ENCODE results near the gene SH3PXD2B. TPM values are rescaled to one million over a fixed set of nuclear protein-coding genes. Genes with fewer than 3 reads are reported as not detected.
A peak's percentile ranks its signal among the peaks of the same experiment; 100 is the strongest.

Gene SH3PXD2B
- total RNA-seq, 1 experiment from 2014 or later = 64.1 TPM

DNA sequence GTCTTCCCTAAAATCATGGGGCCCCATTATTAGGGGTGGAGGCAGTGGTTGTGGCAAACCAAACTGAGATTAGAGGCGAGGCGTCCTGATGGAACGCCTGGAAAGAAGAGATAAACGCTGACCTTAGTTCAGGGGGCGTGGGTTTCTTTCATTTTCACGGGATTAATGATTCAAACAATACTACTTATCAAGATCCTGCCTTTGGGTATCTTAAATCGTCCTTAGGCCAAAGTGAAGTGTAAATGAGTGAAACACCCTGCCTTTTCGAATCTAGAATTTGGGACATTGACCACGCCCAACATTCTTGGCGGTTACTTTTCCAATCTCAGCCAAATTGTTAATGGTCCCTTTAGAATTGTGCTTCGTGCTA is 169.7 kb downstream of the SH3PXD2B start:
- DNase-seq (ENCODE audit: low spot score) = no peak
- Mint-ChIP-seq H3K9me3 (no peaks in the 10 kb centered on the region), H3K4me1 (peaks cover 32% of the 10 kb centered on the region), H3K27me3 (ENCODE audit: low read depth) (peaks cover 10% of the 10 kb centered on the region), H3K27ac (peak overlapping the region; percentile 89; the same call in 1 of the 2 replicates), H3K4me3 (peak overlapping the region; percentile 91), H3K36me3 (no peaks in the 10 kb centered on the region)
- ATAC-seq = no peak
- ChIA-PET CTCF (interaction anchor here (1.2 to 1.5 kb wide), 3 partner anchors 9 to 167 kb away, joined by 4 to 6 read pairs (median 5); no protein-coding TSS in a partner anchor), POLR2A (no interaction called here)
- no peak for TF ChIP-seq GRHL2 (CRISPR knock-in tag; IDR thresholded peaks at IDR 0.05; ENCODE audit: insufficient replicate concordance, severe bottlenecking)
- TF ChIP-seq NFATC4 (CRISPR knock-in tag; IDR thresholded peaks at IDR 0.05) = no peak

DNA sequence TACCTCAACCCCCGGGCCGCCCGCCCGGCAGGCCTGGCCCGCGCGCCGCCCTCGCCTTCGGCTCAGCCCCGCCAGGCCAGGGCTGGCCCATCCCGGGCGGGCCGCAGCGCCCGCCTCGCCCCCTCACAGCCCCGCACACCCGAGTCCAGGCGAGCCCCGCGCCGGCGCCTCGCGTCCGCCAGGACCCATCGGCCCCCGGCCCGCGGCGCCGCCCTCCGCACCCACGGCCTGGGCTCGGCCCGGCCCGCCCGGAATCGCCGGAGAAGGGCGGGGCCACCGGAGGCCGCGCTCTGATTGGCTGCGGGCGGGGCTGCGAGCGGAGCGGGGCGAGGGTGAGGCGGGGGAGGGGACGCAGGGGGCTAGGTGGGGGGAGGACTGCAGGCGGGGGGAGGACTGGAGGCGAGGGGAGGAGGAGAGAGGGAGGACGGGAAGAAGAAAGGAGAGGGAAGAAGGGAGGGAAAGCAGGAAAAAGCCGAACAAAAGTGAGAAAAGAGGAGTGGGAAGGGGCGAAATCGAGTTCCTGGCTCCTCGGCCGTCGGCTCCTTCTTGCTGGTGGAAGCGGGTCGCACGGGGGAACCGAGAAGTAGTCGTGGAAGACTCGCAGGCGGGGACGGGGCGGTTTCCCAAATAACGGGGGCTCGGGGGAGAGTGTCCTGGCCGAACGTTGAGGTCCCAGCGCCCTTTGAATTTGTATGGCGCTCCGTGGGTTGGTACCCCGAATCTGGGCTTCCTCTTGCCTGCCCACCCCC is 170.3 kb downstream of the SH3PXD2B start:
- H3K9me3 Mint-ChIP-seq = no peaks in the 10 kb centered on the region
- TF ChIP-seq, protein P1, sequence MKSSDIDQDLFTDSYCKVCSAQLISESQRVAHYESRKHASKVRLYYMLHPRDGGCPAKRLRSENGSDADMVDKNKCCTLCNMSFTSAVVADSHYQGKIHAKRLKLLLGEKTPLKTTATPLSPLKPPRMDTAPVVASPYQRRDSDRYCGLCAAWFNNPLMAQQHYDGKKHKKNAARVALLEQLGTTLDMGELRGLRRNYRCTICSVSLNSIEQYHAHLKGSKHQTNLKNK (CRISPR knock-in tag; IDR thresholded peaks at IDR 0.05) = peak; percentile 74; the same call in 1 of the 2 replicates
- no peak for TF ChIP-seq JUN (CRISPR knock-in tag; IDR thresholded peaks at IDR 0.05)
- TF ChIP-seq FOXP1 (CRISPR knock-in tag; IDR thresholded peaks at IDR 0.05; ENCODE audit: borderline replicate concordance) = 0 out of 2 replicates have a peak, but pooled peaks have one; percentile 3
- TF ChIP-seq ZNF121 (CRISPR knock-in tag; IDR thresholded peaks at IDR 0.05) = no peak
- no peak for TF ChIP-seq ZNF416 (CRISPR knock-in tag; IDR thresholded peaks at IDR 0.05)
- peak; percentile 98 for TF ChIP-seq ZNF263 (CRISPR knock-in tag; IDR thresholded peaks at IDR 0.05; ENCODE audit: low read depth)
- TF ChIP-seq, protein P2, sequence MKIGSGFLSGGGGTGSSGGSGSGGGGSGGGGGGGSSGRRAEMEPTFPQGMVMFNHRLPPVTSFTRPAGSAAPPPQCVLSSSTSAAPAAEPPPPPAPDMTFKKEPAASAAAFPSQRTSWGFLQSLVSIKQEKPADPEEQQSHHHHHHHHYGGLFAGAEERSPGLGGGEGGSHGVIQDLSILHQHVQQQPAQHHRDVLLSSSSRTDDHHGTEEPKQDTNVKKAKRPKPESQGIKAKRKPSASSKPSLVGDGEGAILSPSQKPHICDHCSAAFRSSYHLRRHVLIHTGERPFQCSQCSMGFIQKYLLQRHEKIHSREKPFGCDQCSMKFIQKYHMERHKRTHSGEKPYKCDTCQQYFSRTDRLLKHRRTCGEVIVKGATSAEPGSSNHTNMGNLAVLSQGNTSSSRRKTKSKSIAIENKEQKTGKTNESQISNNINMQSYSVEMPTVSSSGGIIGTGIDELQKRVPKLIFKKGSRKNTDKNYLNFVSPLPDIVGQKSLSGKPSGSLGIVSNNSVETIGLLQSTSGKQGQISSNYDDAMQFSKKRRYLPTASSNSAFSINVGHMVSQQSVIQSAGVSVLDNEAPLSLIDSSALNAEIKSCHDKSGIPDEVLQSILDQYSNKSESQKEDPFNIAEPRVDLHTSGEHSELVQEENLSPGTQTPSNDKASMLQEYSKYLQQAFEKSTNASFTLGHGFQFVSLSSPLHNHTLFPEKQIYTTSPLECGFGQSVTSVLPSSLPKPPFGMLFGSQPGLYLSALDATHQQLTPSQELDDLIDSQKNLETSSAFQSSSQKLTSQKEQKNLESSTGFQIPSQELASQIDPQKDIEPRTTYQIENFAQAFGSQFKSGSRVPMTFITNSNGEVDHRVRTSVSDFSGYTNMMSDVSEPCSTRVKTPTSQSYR (CRISPR knock-in tag; IDR thresholded peaks at IDR 0.05) = 0 out of 2 replicates have a peak, but pooled peaks have one; percentile 44
- TF ChIP-seq OVOL2 (CRISPR knock-in tag; IDR thresholded peaks at IDR 0.05; ENCODE audit: borderline replicate concordance) = no peak
- peak; percentile 73 for TF ChIP-seq SP1 (CRISPR knock-in tag; conservative IDR thresholded peaks at IDR 0.05)
- 0 out of 2 replicates have a peak, but pooled peaks have one; percentile 13 for TF ChIP-seq ELF4 (CRISPR knock-in tag; IDR thresholded peaks at IDR 0.05; ENCODE audit: low read depth)
- CTCF ChIA-PET = interaction anchor here (1.3 to 1.9 kb wide), 5 partner anchors 10 to 188 kb away, joined by 3 to 14 read pairs (median 8); partner anchors contain the start of gene STK10
- H3K4me3 Mint-ChIP-seq = peak overlapping the region; percentile 91
- peaks cover 32% of the 10 kb centered on the region for H3K4me1 Mint-ChIP-seq
- POLR2A ChIA-PET = no interaction called here
- DNase-seq (ENCODE audit: low spot score) = peak; percentile 88
- peaks cover 10% of the 10 kb centered on the region for H3K27me3 Mint-ChIP-seq (ENCODE audit: low read depth)
- H3K36me3 Mint-ChIP-seq = no peaks in the 10 kb centered on the region
- peak; percentile 87 for ATAC-seq
- peak overlapping the region; percentile 89 for H3K27ac Mint-ChIP-seq

DNA sequence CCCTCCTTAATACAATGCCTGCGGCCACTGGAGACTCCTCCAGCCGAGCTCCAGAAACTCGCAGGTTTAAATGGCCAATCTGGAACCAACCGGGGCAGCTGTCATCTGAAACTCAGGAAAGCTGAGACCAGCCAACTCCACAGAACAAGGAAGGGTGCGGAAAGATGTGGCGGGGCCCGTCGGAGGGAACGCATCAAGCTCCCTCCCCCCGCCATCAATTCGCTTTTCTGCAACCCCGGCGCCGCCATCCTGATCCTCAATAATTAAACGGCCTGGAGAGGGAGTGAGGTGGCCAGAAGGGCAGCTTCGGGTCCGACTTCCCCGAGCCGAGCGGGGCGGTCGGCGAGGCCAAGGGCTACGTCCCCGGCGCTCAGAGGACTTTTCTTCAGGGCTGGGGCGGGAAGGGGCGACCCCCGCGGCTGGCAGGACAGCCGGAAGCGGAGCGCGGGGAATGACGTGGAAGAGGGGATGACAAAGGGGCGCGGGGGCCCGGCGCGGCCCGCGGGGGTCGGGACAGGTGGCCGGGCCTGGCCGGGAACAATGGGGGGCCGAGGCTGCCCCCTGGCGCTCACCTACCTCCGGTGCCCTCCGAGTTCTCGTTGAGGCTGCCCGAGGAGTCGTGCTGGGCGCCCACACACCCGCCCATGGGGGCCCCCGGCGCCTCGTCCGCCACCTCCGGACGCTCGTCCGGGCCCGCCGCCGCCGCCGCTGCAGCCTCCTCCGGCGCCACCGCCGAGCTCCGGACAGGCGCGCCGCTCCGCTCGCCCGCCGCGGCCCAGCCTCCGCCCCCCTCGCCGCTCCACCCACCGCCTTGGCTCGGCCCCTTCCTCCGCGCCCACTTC is 171.1 kb downstream of the SH3PXD2B start, which contains the start of gene UBTD2:
TSS of gene UBTD2 (minus strand) at position 745 of the 842 bp plus-strand sequence. CDS start at position 646, 99 bp downstream.
- Mint-ChIP-seq H3K27ac (peak within 1 kb of the TSS; percentile 89), H3K4me1 (peaks cover 32% of the 10 kb centered on the region), H3K9me3 (no peaks in the 10 kb centered on the region), H3K4me3 (peak within 1 kb of the TSS; percentile 95), H3K27me3 (ENCODE audit: low read depth) (peaks cover 10% of the 10 kb centered on the region), H3K36me3 (no peaks in the 10 kb centered on the region)
- POLR2A ChIA-PET = interaction anchor here (0.6 to 1.3 kb wide), 5 partner anchors 10 to 729 kb away, joined by 3 to 12 read pairs (median 4); partner anchors contain the start of gene FBXW11
- ATAC-seq = peak; percentile 83
- peak; percentile 81 for DNase-seq (ENCODE audit: low spot score)
- CTCF ChIA-PET = interaction anchor here (0.8 to 1.9 kb wide), 12 partner anchors 9 to 187 kb away, joined by 3 to 14 read pairs (median 4); partner anchors contain the start of gene STK10
- TF ChIP-seq, protein P3, sequence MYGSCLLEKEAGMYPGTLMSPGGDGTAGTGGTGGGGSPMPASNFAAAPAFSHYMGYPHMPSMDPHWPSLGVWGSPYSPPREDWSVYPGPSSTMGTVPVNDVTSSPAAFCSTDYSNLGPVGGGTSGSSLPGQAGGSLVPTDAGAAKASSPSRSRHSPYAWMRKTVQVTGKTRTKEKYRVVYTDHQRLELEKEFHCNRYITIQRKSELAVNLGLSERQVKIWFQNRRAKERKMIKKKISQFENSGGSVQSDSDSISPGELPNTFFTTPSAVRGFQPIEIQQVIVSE (CRISPR knock-in tag; IDR thresholded peaks at IDR 0.05; ENCODE audit: borderline replicate concordance) = no peak
- TF ChIP-seq, protein P4, sequence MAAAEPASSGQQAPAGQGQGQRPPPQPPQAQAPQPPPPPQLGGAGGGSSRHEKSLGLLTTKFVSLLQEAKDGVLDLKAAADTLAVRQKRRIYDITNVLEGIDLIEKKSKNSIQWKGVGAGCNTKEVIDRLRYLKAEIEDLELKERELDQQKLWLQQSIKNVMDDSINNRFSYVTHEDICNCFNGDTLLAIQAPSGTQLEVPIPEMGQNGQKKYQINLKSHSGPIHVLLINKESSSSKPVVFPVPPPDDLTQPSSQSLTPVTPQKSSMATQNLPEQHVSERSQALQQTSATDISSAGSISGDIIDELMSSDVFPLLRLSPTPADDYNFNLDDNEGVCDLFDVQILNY (CRISPR knock-in tag; IDR thresholded peaks at IDR 0.05) = no peak
- TF ChIP-seq RELA (CRISPR knock-in tag; IDR thresholded peaks at IDR 0.05; ENCODE audit: borderline replicate concordance) (no peak), RORB (CRISPR knock-in tag; IDR thresholded peaks at IDR 0.05) (no peak)
- TF ChIP-seq, protein P5, sequence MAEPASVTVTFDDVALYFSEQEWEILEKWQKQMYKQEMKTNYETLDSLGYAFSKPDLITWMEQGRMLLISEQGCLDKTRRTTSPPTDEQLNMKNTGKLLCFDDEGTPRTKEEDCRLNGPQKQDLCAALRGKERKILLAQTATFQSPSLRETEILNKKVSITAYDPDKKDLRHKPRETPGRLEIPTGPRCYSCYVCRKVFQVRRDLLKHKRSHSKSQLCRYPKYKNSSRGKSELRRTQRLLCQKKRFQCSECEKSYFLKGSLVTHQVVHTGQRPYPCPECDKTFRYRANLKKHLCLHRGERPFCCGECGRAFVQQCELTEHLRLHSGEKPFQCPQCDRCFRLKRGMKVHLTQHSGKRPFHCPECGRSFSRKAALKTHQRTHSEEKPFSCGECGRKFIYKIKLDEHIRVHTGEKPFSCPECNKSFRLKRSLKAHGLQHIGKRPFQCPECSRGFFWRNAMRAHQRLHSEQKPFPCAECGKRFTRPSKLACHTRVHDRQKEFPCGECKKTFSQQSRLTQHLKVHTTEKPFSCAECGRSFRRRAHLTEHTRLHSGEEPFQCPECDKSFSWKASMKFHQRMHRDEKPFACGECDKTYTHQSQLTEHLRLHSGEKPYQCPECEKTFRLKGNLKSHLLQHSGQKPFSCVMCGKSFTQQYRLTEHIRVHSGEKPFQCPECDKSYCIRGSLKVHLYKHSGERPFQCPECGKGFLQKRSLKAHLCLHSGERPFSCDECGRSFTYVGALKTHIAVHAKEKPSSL (CRISPR knock-in tag; conservative IDR thresholded peaks at IDR 0.05) = no peak
- TF ChIP-seq, protein P6, sequence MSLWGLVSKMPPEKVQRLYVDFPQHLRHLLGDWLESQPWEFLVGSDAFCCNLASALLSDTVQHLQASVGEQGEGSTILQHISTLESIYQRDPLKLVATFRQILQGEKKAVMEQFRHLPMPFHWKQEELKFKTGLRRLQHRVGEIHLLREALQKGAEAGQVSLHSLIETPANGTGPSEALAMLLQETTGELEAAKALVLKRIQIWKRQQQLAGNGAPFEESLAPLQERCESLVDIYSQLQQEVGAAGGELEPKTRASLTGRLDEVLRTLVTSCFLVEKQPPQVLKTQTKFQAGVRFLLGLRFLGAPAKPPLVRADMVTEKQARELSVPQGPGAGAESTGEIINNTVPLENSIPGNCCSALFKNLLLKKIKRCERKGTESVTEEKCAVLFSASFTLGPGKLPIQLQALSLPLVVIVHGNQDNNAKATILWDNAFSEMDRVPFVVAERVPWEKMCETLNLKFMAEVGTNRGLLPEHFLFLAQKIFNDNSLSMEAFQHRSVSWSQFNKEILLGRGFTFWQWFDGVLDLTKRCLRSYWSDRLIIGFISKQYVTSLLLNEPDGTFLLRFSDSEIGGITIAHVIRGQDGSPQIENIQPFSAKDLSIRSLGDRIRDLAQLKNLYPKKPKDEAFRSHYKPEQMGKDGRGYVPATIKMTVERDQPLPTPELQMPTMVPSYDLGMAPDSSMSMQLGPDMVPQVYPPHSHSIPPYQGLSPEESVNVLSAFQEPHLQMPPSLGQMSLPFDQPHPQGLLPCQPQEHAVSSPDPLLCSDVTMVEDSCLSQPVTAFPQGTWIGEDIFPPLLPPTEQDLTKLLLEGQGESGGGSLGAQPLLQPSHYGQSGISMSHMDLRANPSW (CRISPR knock-in tag; conservative IDR thresholded peaks at IDR 0.05; ENCODE audit: low read depth) = no peak
